Colonic mucosa (tissue), 4 donors: ENCODE measurements around the gene IL25. TPM values are rescaled to one million over a fixed set of nuclear protein-coding genes. Genes with fewer than 3 reads are reported as not detected.
"Not testable (repeated sequence)": the region's sequence is repeated elsewhere in the genome, so short reads cannot be mapped to it uniquely, and the experiment has no call there.

Source experiments
- DNase-seq: peaks from one replicate; pipeline ENCODE4 v3.0.0-alpha.2; 2020
- H3K27ac ChIP-seq: fragments of 200-600 bp; one replicate; pipeline ENCODE4 v1.8.0; 2021
- H3K27me3 ChIP-seq: fragments of 200-600 bp; one replicate; pipeline ENCODE4 v1.8.0; 2021
- H3K36me3 ChIP-seq: fragments of 200-600 bp; one replicate; pipeline ENCODE4 v1.8.0; 2021
- H3K4me1 ChIP-seq: fragments of 200-600 bp; one replicate; pipeline ENCODE4 v1.8.0; 2021; ENCODE audit warnings: mild to moderate bottlenecking
- H3K4me3 ChIP-seq: fragments of 200-600 bp; one replicate; pipeline ENCODE4 v1.8.0; 2021
- H3K9ac ChIP-seq, 2 donors: one replicate each; pipeline ENCODE4 v1.7.0; 2013; ENCODE audit warnings: control low read depth in 2 of 2, low read depth in 2 of 2, low read length in 2 of 2
- H3K9me3 ChIP-seq: fragments of 200-600 bp; one replicate; pipeline ENCODE4 v1.8.0; 2021
- CTCF ChIP-seq: fragments of 200-600 bp; IDR thresholded peaks from one replicate; pipeline ENCODE4 v1.8.0; 2022; ENCODE audit warnings: antibody characterized with exemption, mild to moderate bottlenecking
- intact Hi-C: fragments of 100-400 bp; cut with DNase I; formaldehyde crosslinking; loops from one replicate; pipeline ENCODE4 v1.14.1; 2022
- total RNA-seq, 2 donors: library from RNA; stranded (reverse); fragmentation: NEBNext Ultra II Directional in 1 of 2; extraction: Animal tissue kit (Norgen Biotek cat#: 25700) in 1 of 2; gene quantifications; one replicate each; pipeline ENCODE4 v1.2.1, GENCODE V29; 2021
- donor health status: healthy.
- donor health status: DM: no; HTN: no; CAD: no.
- donor health status: DM: no; HTN: no; CAD: no.

The IL25 gene
- total RNA-seq, result not detected

GRCh38 chr14:23372509-23372908 lies at the start of gene IL25:
Gene IL25, plus strand, starts transcription at chr14:23372809.
- no peak within 1 kb of the TSS for H3K4me3 ChIP-seq
- no peak within 1 kb of the TSS for H3K27ac ChIP-seq
- intact Hi-C loops, result no loop called here
- no peak within 1 kb of the TSS for H3K9ac ChIP-seq
- no peak for TF ChIP-seq CTCF
- no peaks in the 10 kb centered on the region for H3K4me1 ChIP-seq
- H3K27me3 ChIP-seq, result no peaks in the 10 kb centered on the region
- H3K36me3 ChIP-seq, result no peaks in the 10 kb centered on the region
- DNase-seq, result no peak
- no peaks in the 10 kb centered on the region for H3K9me3 ChIP-seq

GRCh38 chr14:23323838-23324454 lies 48.7 kb upstream of the IL25 start:
- no peaks in the 10 kb centered on the region for H3K27me3 ChIP-seq
- no peak for TF ChIP-seq CTCF
- no peak for DNase-seq
- intact Hi-C loops, result loop anchor here (10.0 kb wide), 3 partner anchors 59 to 151 kb away; no protein-coding TSS in a partner anchor
- H3K9me3 ChIP-seq, result no peaks in the 10 kb centered on the region
- no peaks in the 10 kb centered on the region for H3K4me1 ChIP-seq
- no peak overlapping the region for H3K27ac ChIP-seq
- no peak overlapping the region for H3K4me3 ChIP-seq
- peaks cover 10% of the 10 kb centered on the region for H3K36me3 ChIP-seq
- H3K9ac ChIP-seq, result no peak overlapping the region

- Histone ChIP-seq H3K9ac (no peak overlapping the region), H3K27ac (no peak overlapping the region), H3K4me1 (no peaks in the 10 kb centered on the region), H3K9me3 (no peaks in the 10 kb centered on the region), H3K4me3 (no peak overlapping the region), H3K36me3 (peaks cover 10% of the 10 kb centered on the region), H3K27me3 (no peaks in the 10 kb centered on the region)
- intact Hi-C loops, result loop anchor here (10.0 kb wide), 3 partner anchors 60 to 150 kb away; no protein-coding TSS in a partner anchor
- no peak for DNase-seq
- no peak for TF ChIP-seq CTCF
These were observed 48.2 kb upstream of the IL25 start for GRCh38 chr14:23324455-23324846.

- peaks cover 10% of the 10 kb centered on the region for H3K36me3 ChIP-seq
- intact Hi-C loops, result loop anchor here (5.0 to 10.0 kb wide), 4 partner anchors 57 to 150 kb away; no protein-coding TSS in a partner anchor
- H3K9ac ChIP-seq, result no peak overlapping the region
- H3K27me3 ChIP-seq, result no peaks in the 10 kb centered on the region
- DNase-seq, result no peak
- H3K4me3 ChIP-seq, result no peak overlapping the region
- no peak for TF ChIP-seq CTCF
- no peak overlapping the region for H3K27ac ChIP-seq
- no peaks in the 10 kb centered on the region for H3K9me3 ChIP-seq
- no peaks in the 10 kb centered on the region for H3K4me1 ChIP-seq
These were observed 47.6 kb upstream of the IL25 start for GRCh38 chr14:23324993-23325392.

GRCh38 chr14:23325746-23326145 lies 46.9 kb upstream of the IL25 start:
- not testable (repeated sequence) for H3K4me1 ChIP-seq, H3K27me3 ChIP-seq, H3K4me3 ChIP-seq, DNase-seq, H3K27ac ChIP-seq, H3K9ac ChIP-seq, H3K9me3 ChIP-seq
- intact Hi-C loops, result loop anchor here (5.0 to 10.0 kb wide), 4 partner anchors 57 to 149 kb away; no protein-coding TSS in a partner anchor
- H3K36me3 ChIP-seq, result peaks cover 10% of the 10 kb centered on the region
